HG02678 (cell line): ENCODE results near the gene GOLGA8T.
"Not testable (repeated sequence)": the region's sequence is repeated elsewhere in the genome, so short reads cannot be mapped to it uniquely, and the experiment has no call there.

Experiments used
- ATAC-seq: cut with Tn5 transposase; IDR thresholded peaks from one replicate; pipeline ENCODE4 v1.9.1; 2021; ENCODE audit warnings: mild to moderate bottlenecking, moderate library complexity; ENCODE audit not compliant: unreplicated experiment

Gene GOLGA8T

DNA sequence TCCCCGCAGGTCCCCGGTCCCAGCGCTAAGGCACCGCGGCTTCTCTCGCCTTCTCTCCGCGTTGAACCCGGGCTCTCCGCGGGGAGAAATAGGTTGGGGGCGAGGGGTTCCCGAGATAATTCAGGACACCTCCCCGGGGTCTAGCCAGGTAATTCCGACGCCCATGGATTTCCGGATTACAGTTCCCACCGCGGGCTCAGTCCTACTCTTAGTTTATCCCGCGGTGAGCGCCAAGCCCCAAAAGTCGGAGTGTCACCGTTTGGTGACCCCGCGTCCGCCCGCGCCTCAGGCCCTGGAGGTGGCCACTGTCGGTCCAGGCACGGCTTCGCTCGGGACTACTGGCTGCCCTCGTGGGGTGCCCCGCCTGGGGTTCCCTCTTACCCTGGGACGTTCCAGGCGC, 56.8 kb downstream of the GOLGA8T start:
- not testable (repeated sequence) for ATAC-seq

DNA sequence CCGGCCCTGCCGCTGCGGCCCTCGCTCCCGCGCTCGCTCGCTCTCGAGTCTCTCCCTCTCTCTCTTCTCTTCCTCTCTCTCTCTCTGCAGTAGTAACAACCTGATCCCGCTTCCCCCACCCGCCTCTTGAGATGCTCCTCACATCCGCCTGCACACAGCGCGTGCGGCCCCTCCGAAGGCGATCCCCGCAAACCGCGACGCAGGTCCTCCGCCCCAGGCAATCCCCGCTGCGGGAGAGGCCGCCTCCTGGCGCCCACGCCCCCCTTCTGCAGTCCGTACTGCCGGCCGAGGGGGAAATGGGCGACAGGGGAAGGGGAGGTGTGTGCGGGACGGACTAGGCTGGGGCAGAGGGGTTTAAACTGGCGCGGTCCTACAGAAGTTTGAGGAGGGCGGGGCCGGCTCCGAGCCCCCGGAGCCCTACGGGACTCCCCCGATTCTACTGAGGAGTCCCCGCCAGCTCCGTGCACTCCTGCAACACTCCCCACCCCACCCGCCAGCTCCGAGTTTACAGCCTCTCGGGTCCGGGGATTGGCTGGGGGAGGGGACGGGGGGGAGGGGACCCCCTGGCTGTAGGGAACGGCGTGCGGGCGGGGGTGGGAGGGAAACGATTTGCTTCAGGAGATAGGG, 57.4 kb downstream of the GOLGA8T start:
- not testable (repeated sequence) for ATAC-seq

- ATAC-seq, result not testable (repeated sequence)
Measured at GRCh38 chr15:30192892-30193291, 58.0 kb downstream of the GOLGA8T start.
